CD14-positive monocyte (primary cell): ENCODE data around the gene UBE2G2. TPM values are rescaled to one million over a fixed set of nuclear protein-coding genes. Genes with fewer than 3 reads are reported as not detected.

Source experiments
- DNase-seq, 3 donors: peaks; one replicate each; pipeline ENCODE4 v3.0.0-alpha.2; 2011 to 2022
- H2AFZ ChIP-seq: 2 replicates; pipeline ENCODE4 v1.6.0; 2012; ENCODE audit warnings: mild to moderate bottlenecking, low read depth, low read length, inconsistent platforms; ENCODE audit not compliant: insufficient read depth, poor library complexity, severe bottlenecking
- H3K27ac ChIP-seq, 2 donors: 1 replicate in 1 of 2; 2 replicates in 1 of 2; pipeline ENCODE4 v1.5.1; 2012 to 2013; ENCODE audit warnings: low read length in 2 of 2, control low read depth in 1 of 2, inconsistent platforms in 1 of 2, low read depth in 1 of 2, mild to moderate bottlenecking in 1 of 2
- H3K27me3 ChIP-seq, 2 donors: one replicate each; pipeline versions ENCODE4 v1.6.0 to v1.6.1; 2011 to 2013; ENCODE audit warnings: low read length in 2 of 2; ENCODE audit not compliant: control insufficient read depth in 2 of 2, insufficient read depth in 2 of 2
- H3K36me3 ChIP-seq, 2 donors: replicated peaks in 1 of 2; 1 replicate in 1 of 2; 2 replicates in 1 of 2; pipeline versions ENCODE4 v1.5.1 to v1.6.1; 2012 to 2013; ENCODE audit warnings: low read length in 2 of 2, control low read depth in 1 of 2, inconsistent platforms in 1 of 2, mild to moderate bottlenecking in 1 of 2; ENCODE audit not compliant: insufficient read depth in 2 of 2, control insufficient read depth in 1 of 2
- H3K4me1 ChIP-seq, 2 donors: 1 replicate in 1 of 2; 2 replicates in 1 of 2; pipeline versions ENCODE4 v1.5.1 to v1.6.1; 2012 to 2013; ENCODE audit warnings: low read length in 2 of 2, control low read depth in 1 of 2, inconsistent platforms in 1 of 2, mild to moderate bottlenecking in 1 of 2, moderate library complexity in 1 of 2; ENCODE audit not compliant: insufficient read depth in 2 of 2, control insufficient read depth in 1 of 2
- H3K4me2 ChIP-seq: replicated peaks from 2 replicates; pipeline ENCODE3; 2012; ENCODE audit warnings: low read length, moderate library complexity, mild to moderate bottlenecking; ENCODE audit not compliant: poor library complexity, severe bottlenecking; ENCODE audit errors: extremely low read depth
- H3K4me3 ChIP-seq, 3 experiments: fragments of 200-600 bp in 1 of 3; sonication (generic) in 1 of 3; replicated peaks in 1 of 3; 1 replicate in 2 of 3; 2 replicates in 1 of 3; pipeline ENCODE4 v1.5.1; 2011 to 2013; ENCODE audit warnings: low read length in 3 of 3, mild to moderate bottlenecking in 3 of 3, control low read depth in 2 of 3, low read depth in 2 of 3, inconsistent platforms in 1 of 3, moderate library complexity in 1 of 3
- H3K79me2 ChIP-seq: 2 replicates; pipeline ENCODE4 v1.6.0; 2012; ENCODE audit warnings: mild to moderate bottlenecking, control low read depth, inconsistent platforms, low read length, moderate library complexity; ENCODE audit not compliant: insufficient read depth
- H3K9ac ChIP-seq: 2 replicates; pipeline ENCODE4 v1.6.0; 2017; ENCODE audit warnings: low read length, mild to moderate bottlenecking; ENCODE audit not compliant: insufficient read depth, poor library complexity, severe bottlenecking
- H3K9me3 ChIP-seq, 2 donors: replicated peaks in 1 of 2; 1 replicate in 1 of 2; 2 replicates in 1 of 2; pipeline versions ENCODE4 v1.5.1 to v1.6.1; 2012 to 2013; ENCODE audit warnings: low read length in 2 of 2, control low read depth in 1 of 2; ENCODE audit not compliant: control insufficient read depth in 1 of 2, insufficient read depth in 1 of 2
- H4K20me1 ChIP-seq: 2 replicates; pipeline ENCODE4 v1.6.0; 2012; ENCODE audit warnings: mild to moderate bottlenecking, low read length, control low read depth, moderate library complexity; ENCODE audit not compliant: insufficient read depth
- H3K27ac Mint-ChIP-seq, 7 donors: one replicate each; pipeline ENCODE4 v1.8.0; 2020; ENCODE audit warnings: mild to moderate bottlenecking in 7 of 7, mixed read lengths in 7 of 7, moderate library complexity in 6 of 7, inconsistent platforms in 2 of 7
- H3K27me3 Mint-ChIP-seq, 3 donors: one replicate each; pipeline ENCODE4 v1.8.0; 2021 to 2022; ENCODE audit warnings: low read depth in 3 of 3, mild to moderate bottlenecking in 3 of 3, mixed read lengths in 3 of 3, moderate library complexity in 3 of 3, inconsistent platforms in 1 of 3
- H3K36me3 Mint-ChIP-seq, 2 donors: one replicate each; pipeline ENCODE4 v1.8.0; 2020; ENCODE audit warnings: mixed read lengths in 2 of 2, inconsistent platforms in 1 of 2, mild to moderate bottlenecking in 1 of 2
- H3K4me1 Mint-ChIP-seq: one replicate; pipeline ENCODE4 v1.8.0; 2020; ENCODE audit warnings: mild to moderate bottlenecking, mixed read lengths
- H3K4me3 Mint-ChIP-seq, 2 donors: one replicate each; pipeline ENCODE4 v1.8.0; 2020; ENCODE audit warnings: mild to moderate bottlenecking in 2 of 2, mixed read lengths in 2 of 2, moderate library complexity in 1 of 2
- H3K9me3 Mint-ChIP-seq, 7 donors: one replicate each; pipeline ENCODE4 v1.8.0; 2020 to 2022; ENCODE audit warnings: mixed read lengths in 7 of 7, mild to moderate bottlenecking in 6 of 7, moderate library complexity in 6 of 7, inconsistent platforms in 2 of 7
- CTCF ChIP-seq: fragments of 200-600 bp; IDR thresholded peaks from one replicate; pipeline ENCODE4 v1.8.0; 2022; ENCODE audit warnings: antibody characterized with exemption, mild to moderate bottlenecking
- WGBS: methylation state at CpG from one replicate; pipeline ENCODE4 v1.1.5; 2013; ENCODE audit warnings: missing lambda C conversion rate; ENCODE audit not compliant: insufficient coverage; 5-methylcytosine and 5-hydroxymethylcytosine counted together
- intact Hi-C, 2 donors: fragments of 100-400 bp; cut with micrococcal nuclease; formaldehyde crosslinking; loops; one replicate each; pipeline versions ENCODE4 v1.15.0 to v1.15.1; 2023
- polyA plus RNA-seq, 3 donors: library from polyadenylated mRNA; depleted of rRNA in 1 of 3; unstranded in 2 of 3; stranded (reverse) in 1 of 3; fragments of 300-500 nt in 2 of 3; fragments of >200 nt in 1 of 3; fragmentation: Illumina TruSeq in 2 of 3; gene quantifications; 1 replicate in 2 of 3; 2 replicates in 1 of 3; pipeline ENCODE4 v1.2.3, GENCODE V29; 2012 to 2021

Gene UBE2G2
- polyA plus RNA-seq, 3 donors = 22.5 to 123 (median 31.0) TPM

GRCh38 chr21:44748621-44749020 is 53.0 kb downstream of the UBE2G2 start:
- Histone ChIP-seq H4K20me1 (no peaks in the 10 kb centered on the region), H3K4me1 (peaks cover 7 to 10% of the 10 kb centered on the region in 2 donors), H3K79me2 (no peaks in the 10 kb centered on the region), H3K36me3 (no peaks in the 10 kb centered on the region), H3K4me3 (no peak overlapping the region), H2AFZ (no peak overlapping the region), H3K9me3 (peaks cover 0 to 3% of the 10 kb centered on the region in 2 donors), H3K4me2 (no peak overlapping the region), H3K9ac (no peak overlapping the region), H3K27me3 (peaks cover 0 to 5% of the 10 kb centered on the region in 2 donors), H3K27ac (no peak overlapping the region)
- H3K36me3 Mint-ChIP-seq = no peaks in the 10 kb centered on the region
- intact Hi-C loops = no loop called here
- peaks cover 0 to 21% (median 9%) of the 10 kb centered on the region in 7 donors for H3K9me3 Mint-ChIP-seq
- 41% methylated on average over 16 of the region's 16 CpGs for WGBS
- no peak for TF ChIP-seq CTCF
- no peak for DNase-seq
- peaks cover 6 to 38% (median 13%) of the 10 kb centered on the region in 3 donors for H3K27me3 Mint-ChIP-seq
- no peak overlapping the region for H3K27ac Mint-ChIP-seq
- H3K4me1 Mint-ChIP-seq = peaks cover 8% of the 10 kb centered on the region
- H3K4me3 Mint-ChIP-seq = peak overlapping the region in 1 of 2 donors; percentile 42

GRCh38 chr21:44742418-44743153 is 59.0 kb downstream of the UBE2G2 start:
- DNase-seq = no peak
- H3K27ac Mint-ChIP-seq = no peak overlapping the region

More at GRCh38 chr21:44742418-44743153, 59.0 kb downstream of the UBE2G2 start:
- Mint-ChIP-seq H3K9me3 (peaks cover 17 to 47% (median 32%) of the 10 kb centered on the region in 7 donors), H3K36me3 (no peaks in the 10 kb centered on the region), H3K4me1 (no peaks in the 10 kb centered on the region), H3K4me3 (no peak overlapping the region), H3K27me3 (peaks cover under 1 to 9% (median 5%) of the 10 kb centered on the region in 3 donors)
- Histone ChIP-seq H3K9ac (no peak overlapping the region), H3K36me3 (no peaks in the 10 kb centered on the region), H3K4me2 (no peak overlapping the region), H3K27me3 (no peaks in the 10 kb centered on the region), H3K79me2 (no peaks in the 10 kb centered on the region), H3K27ac (no peak overlapping the region), H3K4me1 (no peaks in the 10 kb centered on the region), H2AFZ (no peak overlapping the region), H3K4me3 (no peak overlapping the region), H4K20me1 (no peaks in the 10 kb centered on the region), H3K9me3 (peaks cover 15 to 23% of the 10 kb centered on the region in 2 donors)
- no peak for TF ChIP-seq CTCF
- intact Hi-C loops = no loop called here
- WGBS = no CpG with 5 or more reads among the region's 1 CpG
